Osteoblast (primary cell): ENCODE results near the gene OR5M11. TPM values are rescaled to one million over a fixed set of nuclear protein-coding genes. Genes with fewer than 3 reads are reported as not detected.

Experiments
- DNase-seq: peaks from one replicate; pipeline ENCODE4 v3.0.0; 2011; ENCODE audit warnings: low spot score, mixed read lengths; ENCODE audit not compliant: insufficient read length; ENCODE audit errors: missing footprints
- H2AFZ ChIP-seq: 2 replicates; pipeline ENCODE4 v1.6.0; 2011; ENCODE audit warnings: mild to moderate bottlenecking, low read length
- H3K27ac ChIP-seq: 2 replicates; pipeline ENCODE4 v1.5.1; 2011; ENCODE audit warnings: mild to moderate bottlenecking, low read depth, low read length, moderate library complexity
- H3K27me3 ChIP-seq: 2 replicates; pipeline ENCODE4 v1.6.0; 2012; ENCODE audit warnings: mild to moderate bottlenecking, control low read depth, inconsistent platforms, low read length, moderate library complexity; ENCODE audit not compliant: insufficient read depth
- H3K36me3 ChIP-seq: 2 replicates; pipeline ENCODE4 v1.5.1; 2011; ENCODE audit warnings: mild to moderate bottlenecking, low read length, control low read depth, moderate library complexity; ENCODE audit not compliant: insufficient read depth
- H3K4me1 ChIP-seq: 2 replicates; pipeline ENCODE4 v1.5.1; 2011; ENCODE audit warnings: mild to moderate bottlenecking, low read length, control low read depth, moderate library complexity; ENCODE audit not compliant: insufficient read depth
- H3K4me2 ChIP-seq: 2 replicates; pipeline ENCODE4 v1.6.0; 2011; ENCODE audit warnings: mild to moderate bottlenecking, low read length; ENCODE audit not compliant: insufficient read depth
- H3K4me3 ChIP-seq: fragments of 200-600 bp; sonication (generic); 3 replicates; pipeline ENCODE4 v1.5.1; 2012; ENCODE audit warnings: mild to moderate bottlenecking, low read length, inconsistent platforms; ENCODE audit not compliant: insufficient read depth
- H3K79me2 ChIP-seq: 2 replicates; pipeline ENCODE4 v1.6.0; 2012; ENCODE audit warnings: mild to moderate bottlenecking, low read length, control low read depth, inconsistent platforms; ENCODE audit not compliant: insufficient read depth
- H3K9me3 ChIP-seq: 2 replicates; pipeline ENCODE4 v1.5.1; 2011; ENCODE audit warnings: low read depth, low read length, control low read depth
- H4K20me1 ChIP-seq: 2 replicates; pipeline ENCODE4 v1.6.0; 2012; ENCODE audit warnings: mild to moderate bottlenecking, low read length, control low read depth; ENCODE audit not compliant: insufficient read depth
- CTCF ChIP-seq: IDR thresholded peaks from 2 replicates; pipeline ENCODE4 v1.5.1; 2011; ENCODE audit warnings: mild to moderate bottlenecking, low read depth, low read length, moderate library complexity; ENCODE audit errors: extremely low read depth
- total RNA-seq: library from RNA; depleted of rRNA; stranded (reverse); fragments of >200 nt; gene quantifications from 2 replicates; pipeline ENCODE4 v1.2.3, GENCODE V29; 2012

Gene OR5M11
- total RNA-seq, 1 donor = not detected

- Histone ChIP-seq H3K4me1 (no peaks in the 10 kb centered on the region), H3K79me2 (no peaks in the 10 kb centered on the region), H3K4me3 (no peak overlapping the region), H4K20me1 (no peaks in the 10 kb centered on the region), H3K4me2 (no peak overlapping the region), H3K9me3 (no peaks in the 10 kb centered on the region), H3K36me3 (no peaks in the 10 kb centered on the region), H3K27ac (no peak overlapping the region), H3K27me3 (no peaks in the 10 kb centered on the region), H2AFZ (no peak overlapping the region)
- no peak for DNase-seq
- no peak for TF ChIP-seq CTCF
These were observed 47.9 kb downstream of the OR5M11 start for GRCh38 chr11:56495117-56495516.

Other genes starting within 250 kb of the OR5M11 start
- not detected in 2 replicates for gene OR8K3, start 228.1 kb downstream of the OR5M11 start, total RNA-seq
- not detected in 2 replicates for gene OR8K1, start 197.2 kb downstream of the OR5M11 start, total RNA-seq
- gene OR8J1, start 189.0 kb downstream of the OR5M11 start, total RNA-seq = not detected in 2 replicates
- gene OR8U1, start 167.6 kb downstream of the OR5M11 start, total RNA-seq = not detected in 2 replicates
- gene OR5AL1, start 130.6 kb downstream of the OR5M11 start, total RNA-seq = not detected in 2 replicates
- gene OR5M3, start 69.9 kb downstream of the OR5M11 start, total RNA-seq = not detected in 2 replicates
- not detected in 2 replicates for gene OR5M8, start 51.9 kb downstream of the OR5M11 start, total RNA-seq
- not detected in 2 replicates for gene OR5M10, start 34.5 kb upstream of the OR5M11 start, total RNA-seq
- not detected in 2 replicates for gene OR5M1, start 71.6 kb upstream of the OR5M11 start, total RNA-seq
- not detected in 2 replicates for gene OR5AP2, start 99.2 kb upstream of the OR5M11 start, total RNA-seq
- not detected in 2 replicates for gene OR5AR1, start 120.4 kb upstream of the OR5M11 start, total RNA-seq
- gene OR9G1, start 155.8 kb upstream of the OR5M11 start, total RNA-seq = not detected in 2 replicates
- not detected in 2 replicates for gene OR9G4, start 205.4 kb upstream of the OR5M11 start, total RNA-seq